Measurements from ENCODE around the gene RPTOR.
"Not testable (repeated sequence)": the region's sequence is repeated elsewhere in the genome, so short reads cannot be mapped to it uniquely, and the experiment has no call there.

The RPTOR gene

GRCh38 chr17:80698297-80698696, 153.7 kb downstream of the RPTOR start:
- no peak for DNase-seq

DNA sequence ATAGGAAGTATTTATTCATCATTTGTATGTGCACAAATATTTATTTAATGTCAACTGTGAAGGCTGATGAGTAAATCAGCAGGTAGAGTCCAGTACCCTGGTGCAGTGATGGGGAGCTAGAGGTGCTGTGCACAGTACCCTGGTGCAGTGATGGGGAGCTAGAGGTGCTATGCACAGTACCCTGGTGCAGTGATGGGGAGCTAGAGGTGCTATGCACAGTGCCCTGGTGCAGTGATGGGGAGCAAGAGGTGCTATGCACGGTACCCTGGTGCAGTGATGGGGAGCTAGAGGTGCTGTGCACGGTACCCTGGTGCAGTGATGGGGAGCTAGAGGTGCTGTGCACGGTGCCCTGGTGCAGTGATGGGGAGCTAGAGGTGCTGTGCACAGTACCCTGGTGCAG, 154.6 kb downstream of the RPTOR start:
- DNase-seq: not testable (repeated sequence)

DNA sequence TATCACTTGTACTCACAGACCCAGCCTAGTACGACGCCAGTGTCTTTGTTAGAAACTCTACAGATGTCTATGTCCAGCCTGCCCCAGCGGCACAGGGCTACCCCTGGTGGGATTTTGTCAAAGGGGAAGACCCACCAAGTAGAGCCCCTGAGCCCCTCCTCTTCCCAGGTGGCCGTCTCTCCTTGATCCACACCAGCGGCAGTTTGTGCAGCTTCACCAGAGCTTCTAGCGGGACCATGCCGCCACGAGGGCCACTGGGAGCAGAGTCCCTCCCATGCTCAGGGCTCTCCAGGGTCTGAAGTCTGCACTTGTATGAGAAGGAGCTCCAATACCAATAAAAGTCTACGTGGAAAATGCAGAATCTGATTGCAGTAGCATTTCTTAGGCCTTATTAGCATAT, 157.1 kb downstream of the RPTOR start:
- DNase-seq: no peak

DNA sequence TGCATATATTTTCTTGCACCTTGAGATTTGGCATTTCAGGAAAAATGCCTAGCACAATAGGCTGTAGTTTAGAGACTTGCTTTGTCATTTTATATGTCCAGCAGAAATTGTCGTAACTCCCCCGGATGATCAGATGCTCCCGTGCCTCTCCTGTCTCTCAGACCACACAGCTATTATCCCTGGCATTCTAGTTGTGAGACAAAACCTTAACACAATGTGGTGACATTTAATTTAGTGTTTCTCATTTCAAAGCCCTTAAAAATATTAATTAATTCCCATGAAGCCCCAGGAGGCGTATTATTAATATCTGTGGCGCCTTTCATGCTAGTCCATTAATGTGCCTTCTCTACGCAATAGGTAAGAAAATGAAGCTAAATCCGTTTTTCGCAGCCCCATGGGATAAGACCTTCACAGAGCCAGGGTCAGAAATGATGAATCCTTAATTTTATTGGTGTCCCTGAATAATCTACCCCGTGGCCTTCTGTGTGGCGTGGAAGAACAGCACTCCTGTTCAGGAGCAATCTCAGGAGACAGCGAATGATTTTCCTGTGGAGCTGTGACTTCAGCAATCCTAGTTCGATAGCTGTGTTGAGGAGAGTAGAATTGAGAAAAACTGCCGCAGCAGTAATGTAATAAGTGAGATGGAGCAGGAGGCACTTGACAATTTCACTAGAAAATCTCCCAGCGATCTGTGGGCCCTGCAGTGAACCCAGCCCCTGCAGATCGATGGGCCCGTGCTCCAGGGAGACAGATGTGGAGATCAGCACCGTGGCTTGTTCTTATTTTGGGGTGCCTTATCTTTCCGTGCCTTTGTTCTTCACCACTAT, 157.9 kb downstream of the RPTOR start:
- DNase-seq: no peak

GRCh38 chr17:80703142-80703478, 158.5 kb downstream of the RPTOR start:
- no peak for DNase-seq

- no peak for DNase-seq
Observed at GRCh38 chr17:80704381-80704819, 159.8 kb downstream of the RPTOR start.

- no peak for DNase-seq
Observed at GRCh38 chr17:80704894-80705293, 160.3 kb downstream of the RPTOR start.

GRCh38 chr17:80705988-80706387, 161.3 kb downstream of the RPTOR start:
- DNase-seq: no peak

- DNase-seq: no peak
Observed at GRCh38 chr17:80706463-80706867, 161.8 kb downstream of the RPTOR start.

- DNase-seq: no peak
Observed at GRCh38 chr17:80708480-80708879, 163.8 kb downstream of the RPTOR start.

- DNase-seq: no peak
Observed at GRCh38 chr17:80709090-80709695, 164.6 kb downstream of the RPTOR start.

GRCh38 chr17:80710714-80711302, 166.2 kb downstream of the RPTOR start:
- no peak for DNase-seq

GRCh38 chr17:80712089-80712488, 167.5 kb downstream of the RPTOR start:
- no peak for DNase-seq

- DNase-seq: no peak
Observed at GRCh38 chr17:80712606-80713005, 168.0 kb downstream of the RPTOR start.

DNA sequence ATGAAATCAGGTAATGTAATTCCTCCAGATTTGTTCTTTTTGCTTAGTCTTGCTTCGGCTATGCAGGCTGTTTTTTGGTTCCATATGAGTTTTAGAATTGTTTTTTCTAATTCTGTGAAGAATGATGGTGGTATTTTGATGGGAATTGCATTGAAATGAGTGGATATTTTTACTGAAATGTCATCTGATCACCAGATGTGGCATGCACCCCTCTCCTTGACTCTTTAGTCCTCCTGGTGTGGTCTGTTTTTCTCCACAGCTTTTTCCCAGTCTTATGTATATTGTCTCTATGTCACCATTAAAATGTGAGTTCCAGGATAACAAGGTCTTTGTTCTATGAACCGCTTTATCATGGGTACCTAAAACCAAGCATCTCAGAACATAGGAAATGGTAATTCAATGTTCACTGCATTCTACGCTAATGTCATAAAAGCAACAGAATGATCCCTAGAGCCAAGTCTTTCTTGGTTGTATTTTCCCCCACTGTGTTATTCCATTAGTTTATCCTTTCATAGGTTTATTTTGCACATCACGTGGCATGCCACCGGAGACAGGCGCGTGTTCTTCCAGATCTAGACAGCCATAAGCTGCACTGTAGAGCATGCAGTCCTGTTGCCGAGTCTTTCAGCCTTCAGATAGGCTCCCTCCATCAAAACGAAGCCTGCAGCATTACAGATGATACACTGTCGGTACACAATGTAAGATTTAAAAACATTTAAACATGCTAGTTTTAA, 172.5 kb downstream of the RPTOR start:
- no peak for DNase-seq

GRCh38 chr17:80717720-80718083, 173.1 kb downstream of the RPTOR start:
- DNase-seq: no peak

GRCh38 chr17:80718428-80718827, 173.8 kb downstream of the RPTOR start:
- DNase-seq: no peak

GRCh38 chr17:80719449-80719848, 174.8 kb downstream of the RPTOR start:
- no peak for DNase-seq

DNA sequence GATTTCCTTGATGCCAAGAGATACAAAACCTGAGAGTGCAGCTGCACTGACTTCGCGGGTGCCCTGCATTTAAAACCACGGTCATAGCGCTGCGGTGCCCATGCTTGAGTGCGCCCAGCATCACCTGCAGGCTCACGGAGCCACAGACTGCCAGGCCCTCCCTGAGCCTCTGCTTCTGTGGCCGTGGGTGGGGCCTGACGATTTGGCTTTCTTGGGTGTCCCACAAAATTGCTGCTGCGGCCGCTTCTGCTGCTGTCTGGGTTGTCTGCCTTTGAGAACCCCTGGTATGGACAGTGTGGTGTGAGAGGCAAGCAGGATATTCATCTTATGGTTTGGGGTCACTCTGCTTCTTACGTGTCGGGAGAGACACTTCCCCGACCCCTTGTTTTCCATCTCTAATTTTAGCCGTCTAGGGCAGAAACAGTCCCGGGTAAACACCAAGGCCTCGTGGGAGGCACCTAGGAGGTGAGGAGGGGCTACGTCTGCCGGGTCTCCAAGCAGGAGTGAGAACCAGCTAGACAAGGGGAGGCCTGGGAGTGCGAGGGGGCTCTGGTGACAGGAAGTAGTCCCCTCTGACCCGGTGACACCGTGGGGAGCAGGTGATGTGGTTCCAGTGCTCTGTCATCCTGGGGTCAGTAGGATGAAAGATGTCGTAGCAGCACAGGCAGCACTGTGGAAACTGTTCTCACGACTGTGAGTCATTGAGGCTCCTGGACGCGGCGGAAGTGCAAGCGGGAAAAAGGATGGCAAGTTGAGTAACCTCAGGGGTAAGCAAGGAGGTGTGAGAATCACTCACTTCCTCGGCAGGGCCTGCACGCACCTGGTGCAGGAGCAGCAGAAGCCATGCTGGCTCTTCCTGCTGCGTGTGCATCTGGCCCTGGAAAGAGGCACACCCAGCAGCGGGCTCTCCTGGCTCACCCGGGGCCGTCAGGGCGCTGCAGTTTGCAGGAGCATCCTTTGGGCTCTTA, 176.3 kb downstream of the RPTOR start:
- no peak for DNase-seq

DNA sequence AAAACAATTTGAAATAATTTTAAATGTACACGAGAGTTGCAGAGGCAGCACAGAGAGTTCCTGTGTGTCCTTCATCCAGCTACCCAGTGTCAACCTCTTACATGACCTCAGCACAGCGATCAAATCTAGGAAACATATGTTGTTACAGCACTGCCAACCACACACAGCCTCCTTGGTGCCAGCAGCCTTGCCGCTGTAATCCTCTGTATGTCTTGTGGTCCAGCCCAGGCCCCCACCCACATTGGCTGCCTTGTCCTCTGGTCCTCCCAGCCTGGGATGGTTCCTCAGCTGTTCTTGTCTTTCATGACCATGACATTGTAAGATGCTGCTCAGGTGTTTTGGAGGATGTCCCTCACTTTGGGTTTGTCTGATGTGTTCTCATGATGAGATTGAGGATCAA, 178.0 kb downstream of the RPTOR start:
- DNase-seq: no peak

DNA sequence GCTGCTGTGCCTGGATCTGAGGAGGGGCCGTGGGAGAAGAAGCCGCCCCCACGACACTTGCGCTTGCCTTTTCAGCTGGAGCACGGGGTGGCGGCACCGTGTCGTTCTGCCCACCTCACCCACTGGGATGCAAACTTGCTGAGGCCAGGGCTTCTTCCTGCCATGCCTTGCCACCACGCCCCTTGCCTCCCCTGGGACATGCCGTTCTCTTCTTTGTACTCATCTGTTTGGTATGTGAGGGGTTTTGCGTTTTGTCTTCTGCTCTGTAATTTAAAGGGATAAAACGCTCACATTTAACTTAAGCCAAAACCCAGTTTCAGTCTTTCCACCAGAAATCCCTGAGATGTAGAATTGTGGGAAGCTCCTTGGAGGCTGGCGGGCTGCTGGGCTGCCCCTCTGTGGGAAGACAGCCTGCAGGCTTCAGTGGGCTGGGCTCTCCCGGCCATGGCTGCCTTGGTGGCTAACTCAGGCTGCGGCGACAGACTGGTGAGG, 180.2 kb downstream of the RPTOR start:
- DNase-seq: no peak

GRCh38 chr17:80725517-80725916, 180.9 kb downstream of the RPTOR start:
- DNase-seq: no peak

All from DMS 273 treated with DMSO at 0.1 percent for 48 hours (cell line).